Small intestine (tissue), 16 donors: Measurements from ENCODE around the gene TSPY8. TPM values are rescaled to one million over a fixed set of nuclear protein-coding genes. Genes with fewer than 3 reads are reported as not detected.
"Not testable (repeated sequence)": the region's sequence is repeated elsewhere in the genome, so short reads cannot be mapped to it uniquely, and the experiment has no call there.

Experiments
- DNase-seq, 2 donors: peaks; one replicate each; pipeline versions ENCODE4 v3.0.0 to v3.0.0-alpha.2; 2013
- FAIRE-seq: peaks from 2 replicates; lab custom pipeline; 2012; peaks lifted over from hg19 to GRCh38; lab: Jason Lieb, UNC
- H3K27ac ChIP-seq, 3 donors: one replicate each; pipeline ENCODE4 v1.5.1; 2013; ENCODE audit warnings: low read length in 2 of 3, mild to moderate bottlenecking in 2 of 3, control low read depth in 1 of 3, inconsistent platforms in 1 of 3, low read depth in 1 of 3, moderate library complexity in 1 of 3
- H3K27me3 ChIP-seq, 3 donors: one replicate each; pipeline ENCODE4 v1.6.1; 2013; ENCODE audit warnings: low read length in 3 of 3, inconsistent platforms in 1 of 3; ENCODE audit not compliant: control insufficient read depth in 3 of 3, insufficient read depth in 3 of 3
- H3K36me3 ChIP-seq, 3 donors: one replicate each; pipeline ENCODE4 v1.6.1; 2013; ENCODE audit warnings: low read length in 3 of 3, inconsistent platforms in 1 of 3, low read depth in 1 of 3, mild to moderate bottlenecking in 1 of 3, moderate library complexity in 1 of 3; ENCODE audit not compliant: control insufficient read depth in 3 of 3, insufficient read depth in 2 of 3
- H3K4me1 ChIP-seq, 3 donors: one replicate each; pipeline ENCODE4 v1.6.1; 2013; ENCODE audit warnings: low read length in 2 of 3, inconsistent platforms in 1 of 3, low read depth in 1 of 3, mild to moderate bottlenecking in 1 of 3, moderate library complexity in 1 of 3; ENCODE audit not compliant: control insufficient read depth in 3 of 3, insufficient read depth in 2 of 3
- H3K4me3 ChIP-seq, 3 donors: one replicate each; pipeline ENCODE4 v1.5.1; 2013; ENCODE audit warnings: low read length in 3 of 3, control low read depth in 1 of 3, inconsistent platforms in 1 of 3, low read depth in 1 of 3, mild to moderate bottlenecking in 1 of 3, moderate library complexity in 1 of 3
- H3K9me3 ChIP-seq, 2 donors: one replicate each; pipeline ENCODE4 v1.6.1; 2013; ENCODE audit warnings: low read depth in 1 of 2, low read length in 1 of 2; ENCODE audit not compliant: control insufficient read depth in 2 of 2, insufficient read depth in 1 of 2
- WGBS, 3 donors: extraction: QIAGEN DNeasy Blood & Tissue Kit; methylation state at CpG; one replicate each; pipeline ENCODE4 v1.1.7; 2013; 5-methylcytosine and 5-hydroxymethylcytosine counted together
- long read RNA-seq, 10 donors: transcript quantifications; one replicate each; lab custom pipeline, GENCODE V29; 2026
- polyA plus RNA-seq, 4 donors: library from polyadenylated mRNA; stranded (reverse) in 3 of 4; unstranded in 1 of 4; fragments of 200-250 nt in 3 of 4; fragments of 120-200 nt in 1 of 4; gene quantifications; one replicate each; pipeline versions ENCODE4 v1.2.1 to v1.2.3, GENCODE V29; 2013
- donor health status: healthy with polysubstance abuse.
- donor health status: control.
- donor health status: control.
- donor health status: Bipolar disorder and iron deficiency.
- donor health status: healthy.

TSPY8 gene, protein sequence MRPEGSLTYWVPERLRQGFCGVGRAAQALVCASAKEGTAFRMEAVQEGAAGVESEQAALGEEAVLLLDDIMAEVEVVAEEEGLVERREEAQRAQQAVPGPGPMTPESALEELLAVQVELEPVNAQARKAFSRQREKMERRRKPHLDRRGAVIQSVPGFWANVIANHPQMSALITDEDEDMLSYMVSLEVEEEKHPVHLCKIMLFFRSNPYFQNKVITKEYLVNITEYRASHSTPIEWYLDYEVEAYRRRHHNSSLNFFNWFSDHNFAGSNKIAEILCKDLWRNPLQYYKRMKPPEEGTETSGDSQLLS
- polyA plus RNA-seq = not detected
- long read RNA-seq, donor 1 = 0 reads
- long read RNA-seq, donor 2 = 0 reads
- long read RNA-seq, donor 3 = 0 reads
- long read RNA-seq, donor 4 = 0 reads
- long read RNA-seq, donor 5 = 0 reads
- long read RNA-seq, donor 6 = 0 reads
- long read RNA-seq, donor 7 = 0 reads
- long read RNA-seq, donor 8 = 0 reads
- long read RNA-seq, donor 9 = 0 reads
- long read RNA-seq, donor 10 = 0 reads

DNA sequence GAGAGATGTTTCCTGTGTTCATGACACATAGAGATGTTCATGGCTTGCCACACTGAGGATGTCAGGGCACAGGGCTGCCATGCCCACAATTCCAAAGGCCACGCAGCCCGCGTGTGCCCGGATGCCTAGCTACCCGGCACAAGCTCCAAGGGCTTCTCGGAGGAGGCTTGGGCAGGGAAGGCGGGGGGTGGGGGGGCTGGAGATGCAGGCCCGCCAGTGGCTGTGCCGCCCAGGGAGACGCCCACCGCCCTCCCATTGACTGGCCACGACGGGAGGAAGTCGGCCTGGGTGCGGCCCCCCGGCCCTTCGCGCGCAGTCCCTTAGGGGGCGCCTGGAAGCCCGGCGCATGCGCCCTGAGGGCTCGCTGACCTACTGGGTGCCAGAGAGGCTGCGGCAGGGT is at the start of gene TSPY8:
TSPY8 (plus strand) TSS at position 301 of the 400 bp plus-strand sequence; CDS start at position 347, 46 bp downstream.
- H3K4me1 ChIP-seq, H3K27me3 ChIP-seq, H3K9me3 ChIP-seq, H3K4me3 ChIP-seq, H3K27ac ChIP-seq, H3K36me3 ChIP-seq, DNase-seq, FAIRE-seq: not testable (repeated sequence)
- WGBS, 3 donors = 91% methylated on average over 5 of the region's 25 CpGs; no CpG with 5 or more reads in 2 of the 3 donors

DNA sequence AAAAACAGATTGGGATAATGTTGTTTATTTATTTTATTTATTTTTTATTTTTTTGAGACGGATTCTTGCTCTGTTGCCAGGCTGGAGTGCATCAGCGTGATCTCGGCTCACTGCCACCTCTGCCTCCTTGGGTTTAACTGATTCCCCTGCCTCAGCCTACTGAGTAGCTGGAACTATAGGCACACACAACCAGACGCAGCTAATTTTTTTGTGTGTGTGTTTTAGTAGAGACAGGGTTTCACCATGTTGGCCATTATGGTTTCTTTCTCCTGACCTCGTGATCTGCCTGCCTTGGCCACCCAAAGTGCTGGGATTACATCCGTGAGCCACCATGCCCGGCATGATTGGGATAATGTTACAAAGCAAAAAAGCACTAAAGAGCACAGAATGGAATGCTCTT is 36.6 kb upstream of the TSPY8 start:
- Histone ChIP-seq H3K4me3 (no peak overlapping the region), H3K36me3 (no peaks in the 10 kb centered on the region), H3K27me3 (no peaks in the 10 kb centered on the region), H3K27ac (no peak overlapping the region), H3K4me1 (no peaks in the 10 kb centered on the region), H3K9me3 (no peaks in the 10 kb centered on the region)
- DNase-seq (no peak), FAIRE-seq (peak; percentile 5)
- 72 to 80% methylated on average over 7 of the region's 7 CpGs; no CpG with 5 or more reads in 1 of the 3 donors for WGBS, 3 donors

DNA sequence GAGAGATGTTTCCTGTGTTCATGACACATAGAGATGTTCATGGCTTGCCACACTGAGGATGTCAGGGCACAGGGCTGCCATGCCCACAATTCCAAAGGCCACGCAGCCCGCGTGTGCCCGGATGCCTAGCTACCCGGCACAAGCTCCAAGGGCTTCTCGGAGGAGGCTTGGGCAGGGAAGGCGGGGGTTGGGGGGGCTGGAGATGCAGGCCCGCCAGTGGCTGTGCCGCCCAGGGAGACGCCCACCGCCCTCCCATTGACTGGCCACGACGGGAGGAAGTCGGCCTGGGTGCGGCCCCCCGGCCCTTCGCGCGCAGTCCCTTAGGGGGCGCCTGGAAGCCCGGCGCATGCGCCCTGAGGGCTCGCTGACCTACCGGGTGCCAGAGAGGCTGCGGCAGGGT is 20.4 kb upstream of the TSPY8 start, which contains the start of gene TSPY4:
TSPY4 (plus strand) TSS at position 301 of the 400 bp plus-strand sequence; CDS start at position 347, 46 bp downstream.
- not testable (repeated sequence) for H3K4me3 ChIP-seq, DNase-seq, H3K27me3 ChIP-seq, H3K9me3 ChIP-seq, H3K27ac ChIP-seq, FAIRE-seq, H3K4me1 ChIP-seq, H3K36me3 ChIP-seq
- WGBS, 3 donors = 93% methylated on average over 9 of the region's 26 CpGs; no CpG with 5 or more reads in 2 of the 3 donors

DNA sequence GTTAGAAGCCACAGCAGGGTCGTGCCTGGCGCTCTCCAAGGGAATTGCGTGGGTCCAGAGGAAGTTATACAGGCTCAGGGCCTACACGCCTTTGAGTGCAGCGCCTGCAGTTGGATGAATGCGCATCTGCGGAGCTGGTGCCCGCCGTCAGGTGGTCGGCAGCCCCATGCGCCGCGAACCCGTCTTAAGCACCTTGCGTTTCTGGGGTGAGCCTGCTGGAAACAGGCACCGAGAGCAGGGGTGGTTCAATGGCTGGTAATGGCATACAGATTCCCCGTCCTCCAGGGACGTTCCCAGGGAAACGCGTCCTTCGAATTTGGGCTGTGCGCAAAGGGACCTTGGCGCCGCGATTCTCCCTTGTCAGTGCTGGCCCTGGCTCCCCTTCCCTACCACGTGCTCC is 38.9 kb downstream of the TSPY8 start:
- H3K9me3 ChIP-seq, DNase-seq, H3K27me3 ChIP-seq, H3K4me3 ChIP-seq, H3K4me1 ChIP-seq, H3K36me3 ChIP-seq, H3K27ac ChIP-seq, FAIRE-seq: not testable (repeated sequence)
- 81 to 95% (median 90%) methylated on average over 5 to 13 of the region's 26 CpGs for WGBS, 3 donors

DNA sequence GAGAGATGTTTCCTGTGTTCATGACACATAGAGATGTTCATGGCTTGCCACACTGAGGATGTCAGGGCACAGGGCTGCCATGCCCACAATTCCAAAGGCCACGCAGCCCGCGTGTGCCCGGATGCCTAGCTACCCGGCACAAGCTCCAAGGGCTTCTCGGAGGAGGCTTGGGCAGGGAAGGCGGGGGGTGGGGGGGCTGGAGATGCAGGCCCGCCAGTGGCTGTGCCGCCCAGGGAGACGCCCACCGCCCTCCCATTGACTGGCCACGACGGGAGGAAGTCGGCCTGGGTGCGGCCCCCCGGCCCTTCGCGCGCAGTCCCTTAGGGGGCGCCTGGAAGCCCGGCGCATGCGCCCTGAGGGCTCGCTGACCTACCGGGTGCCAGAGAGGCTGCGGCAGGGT is 40.5 kb downstream of the TSPY8 start, which contains the start of gene TSPY3:
TSPY3 (plus strand) TSS at position 301 of the 400 bp plus-strand sequence; CDS start at position 347, 46 bp downstream.
- H3K9me3 ChIP-seq, H3K4me3 ChIP-seq, H3K27me3 ChIP-seq, H3K27ac ChIP-seq, DNase-seq, H3K36me3 ChIP-seq, FAIRE-seq, H3K4me1 ChIP-seq: not testable (repeated sequence)
- WGBS, 3 donors = no CpG with 5 or more reads among the region's 26 CpGs

Other genes with a start within 250 kb of the TSPY8 start
- not detected for gene TSPY4, start 20.3 kb upstream of the TSPY8 start, polyA plus RNA-seq
- not detected for gene TSPY3, start 40.6 kb downstream of the TSPY8 start, polyA plus RNA-seq
- gene TSPY1, start 109.2 kb downstream of the TSPY8 start, polyA plus RNA-seq = not detected
- not detected for gene TSPY9, start 129.5 kb downstream of the TSPY8 start, polyA plus RNA-seq
- gene TSPY10, start 170.1 kb downstream of the TSPY8 start, polyA plus RNA-seq = not detected